Midbrain (tissue), 1 donor: Measurements from ENCODE around the gene XYLT2.

Source experiments
- DNase-seq: peaks from one replicate; lab custom pipeline; 2025; lab: John Stamatoyannopoulos, UW

Gene XYLT2

DNA sequence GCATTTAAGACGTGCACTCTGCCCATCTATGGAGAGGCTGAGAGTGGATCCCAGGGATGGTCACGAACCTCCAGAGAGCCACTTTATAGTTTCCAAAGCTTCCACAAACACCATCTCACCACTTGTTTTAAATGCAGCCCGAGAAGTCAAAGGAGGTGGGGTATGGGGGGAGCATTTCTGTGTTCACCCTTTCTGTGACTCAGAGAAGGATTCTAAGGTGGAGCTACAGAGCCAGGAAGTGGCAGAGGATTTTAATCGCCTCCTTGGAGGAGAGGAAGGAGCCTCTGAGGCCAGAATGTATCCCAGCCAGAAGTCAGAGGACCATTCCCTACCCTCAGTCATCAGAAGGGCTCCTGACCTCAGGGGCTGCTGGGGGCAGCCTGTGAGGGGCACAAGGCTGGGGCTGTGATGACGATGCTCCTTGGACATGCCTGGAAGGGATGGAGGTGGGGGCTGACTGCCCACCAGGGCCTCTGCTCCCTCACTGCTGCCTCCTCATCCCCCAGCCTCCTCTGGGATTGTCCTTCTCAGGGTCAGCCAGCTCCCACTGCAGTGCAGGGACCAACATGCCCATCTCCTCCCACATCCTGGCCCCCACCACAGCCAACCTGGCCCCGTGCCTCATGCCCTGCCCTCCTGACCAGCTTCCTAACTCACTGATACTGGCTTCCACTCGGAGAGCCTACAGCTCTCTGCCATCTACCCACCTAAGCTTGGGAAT, 2.8 kb downstream of the XYLT2 start:
- DNase-seq: no peak

GRCh38 chr17:50349243-50349600, 3.3 kb downstream of the XYLT2 start:
- DNase-seq: no peak

DNA sequence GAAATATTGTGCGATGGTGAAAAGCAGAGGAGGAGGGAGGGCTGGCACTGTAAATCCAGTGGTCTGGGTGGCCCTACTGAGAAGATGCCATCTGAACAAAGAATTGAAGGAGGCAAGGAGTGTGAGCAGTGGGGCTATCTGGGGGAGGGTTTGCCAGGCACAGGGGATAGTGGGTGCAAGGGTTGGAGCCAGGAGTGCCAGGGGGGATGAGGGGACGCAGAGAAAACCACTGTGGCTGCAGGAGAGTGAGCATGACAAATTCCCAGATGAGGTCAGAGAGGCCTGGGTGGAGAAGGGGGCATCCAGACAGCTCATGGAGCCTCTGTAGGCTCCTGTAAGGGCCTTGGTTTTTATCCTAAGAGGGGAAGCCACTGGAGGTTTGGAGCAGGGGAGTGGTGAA, 4.8 kb downstream of the XYLT2 start:
- no peak for DNase-seq

- DNase-seq: no peak
Measured at GRCh38 chr17:50352072-50352692, 6.3 kb downstream of the XYLT2 start.

- DNase-seq: no peak
Measured at GRCh38 chr17:50352693-50353599, 7.0 kb downstream of the XYLT2 start.

DNA sequence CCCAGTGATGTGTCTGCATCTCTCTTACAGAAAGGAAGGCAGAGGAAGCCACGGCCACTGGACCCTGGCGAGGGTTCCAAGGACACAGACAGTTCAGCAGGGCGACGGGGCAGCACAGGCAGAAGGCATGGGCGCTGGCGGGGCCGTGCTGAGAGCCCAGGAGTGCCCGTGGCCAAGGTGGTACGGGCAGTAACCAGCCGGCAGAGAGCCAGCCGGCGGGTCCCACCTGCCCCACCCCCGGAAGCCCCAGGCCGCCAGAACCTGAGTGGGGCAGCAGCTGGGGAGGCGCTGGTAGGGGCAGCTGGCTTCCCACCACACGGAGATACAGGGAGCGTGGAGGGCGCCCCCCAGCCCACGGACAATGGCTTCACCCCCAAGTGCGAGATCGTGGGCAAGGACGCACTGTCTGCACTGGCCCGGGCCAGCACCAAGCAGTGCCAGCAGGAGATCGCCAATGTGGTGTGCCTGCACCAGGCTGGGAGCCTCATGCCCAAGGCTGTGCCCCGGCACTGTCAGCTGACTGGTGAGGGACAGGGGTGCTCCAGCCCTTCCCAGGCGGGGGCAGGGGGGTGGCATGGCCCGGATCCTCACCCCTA, 7.8 kb downstream of the XYLT2 start:
- no peak for DNase-seq

GRCh38 chr17:50354198-50354597, 8.3 kb downstream of the XYLT2 start:
- DNase-seq: no peak

DNA sequence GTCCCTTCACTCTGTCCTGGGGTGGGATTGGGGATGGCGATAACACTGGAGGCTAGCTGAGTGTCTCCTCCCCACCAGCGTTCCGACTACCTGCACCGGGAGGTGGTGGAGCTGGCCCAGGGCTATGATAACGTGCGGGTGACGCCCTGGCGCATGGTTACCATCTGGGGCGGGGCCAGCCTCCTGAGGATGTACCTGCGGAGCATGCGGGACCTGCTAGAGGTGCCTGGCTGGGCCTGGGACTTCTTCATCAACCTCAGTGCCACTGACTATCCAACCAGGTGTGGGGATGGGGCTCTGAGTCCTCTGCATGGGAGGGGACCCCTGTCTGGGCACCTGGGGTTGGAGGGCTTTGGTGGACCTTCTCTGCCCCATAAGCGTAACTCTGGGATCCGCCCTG, 8.8 kb downstream of the XYLT2 start:
- no peak for DNase-seq

DNA sequence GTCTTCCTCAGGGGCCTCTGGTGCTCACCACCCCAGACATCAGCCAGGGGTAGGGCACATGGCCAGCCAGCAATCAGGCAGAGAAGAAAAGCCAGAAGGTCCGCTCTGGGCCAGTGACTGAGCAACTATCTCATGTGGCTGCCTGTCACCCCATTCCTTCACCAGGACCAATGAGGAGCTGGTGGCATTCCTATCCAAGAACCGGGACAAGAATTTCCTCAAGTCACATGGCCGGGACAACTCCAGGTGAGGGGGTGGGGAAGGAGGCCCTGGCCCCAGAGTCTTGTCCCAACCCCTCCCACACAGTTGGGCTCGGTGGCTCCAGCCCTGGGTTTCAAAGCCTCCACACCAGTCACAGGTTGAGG, 9.4 kb downstream of the XYLT2 start:
- no peak for DNase-seq

GRCh38 chr17:50355701-50356341, 9.9 kb downstream of the XYLT2 start:
- DNase-seq: no peak

GRCh38 chr17:50356418-50356817, 10.5 kb downstream of the XYLT2 start:
- DNase-seq: no peak

- no peak for DNase-seq
Measured at GRCh38 chr17:50356892-50357510, 11.1 kb downstream of the XYLT2 start.

- DNase-seq: no peak
Measured at GRCh38 chr17:50358177-50358576, 12.3 kb downstream of the XYLT2 start.

- DNase-seq: no peak
Measured at GRCh38 chr17:50359005-50359699, 13.2 kb downstream of the XYLT2 start.

- DNase-seq: no peak
Measured at GRCh38 chr17:50359998-50360461, 14.1 kb downstream of the XYLT2 start.

DNA sequence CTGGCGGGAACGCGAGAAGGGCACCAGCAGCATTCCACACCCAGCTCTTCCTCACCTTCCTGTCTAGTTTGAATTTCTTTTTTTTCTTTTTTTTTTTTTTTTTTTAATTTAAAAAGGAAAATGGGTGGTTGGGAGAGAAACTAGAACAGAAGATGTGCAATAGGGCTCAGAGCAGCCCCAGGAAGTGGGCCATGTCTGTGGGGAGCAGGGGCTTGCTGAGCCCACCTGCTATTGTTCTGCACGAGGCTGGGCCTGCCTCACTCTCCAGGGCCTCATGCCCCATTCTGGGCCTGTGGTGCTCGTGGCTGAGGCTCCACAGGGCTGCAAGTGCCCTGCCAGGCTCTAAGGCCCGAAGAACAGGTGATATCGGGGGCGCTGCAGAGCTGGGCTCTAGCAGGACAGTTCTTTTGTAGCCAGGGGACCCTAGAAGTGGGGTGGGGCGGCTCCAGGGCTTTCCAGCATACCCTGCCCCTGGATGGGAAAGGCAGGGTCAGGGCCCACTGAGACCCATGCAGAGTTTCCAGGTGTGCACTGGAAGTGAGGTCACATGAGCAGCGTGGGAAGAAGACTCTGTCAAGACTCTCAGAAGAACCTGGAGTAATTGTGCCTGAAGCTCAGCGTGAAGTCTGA, 14.7 kb downstream of the XYLT2 start:
- no peak for DNase-seq

DNA sequence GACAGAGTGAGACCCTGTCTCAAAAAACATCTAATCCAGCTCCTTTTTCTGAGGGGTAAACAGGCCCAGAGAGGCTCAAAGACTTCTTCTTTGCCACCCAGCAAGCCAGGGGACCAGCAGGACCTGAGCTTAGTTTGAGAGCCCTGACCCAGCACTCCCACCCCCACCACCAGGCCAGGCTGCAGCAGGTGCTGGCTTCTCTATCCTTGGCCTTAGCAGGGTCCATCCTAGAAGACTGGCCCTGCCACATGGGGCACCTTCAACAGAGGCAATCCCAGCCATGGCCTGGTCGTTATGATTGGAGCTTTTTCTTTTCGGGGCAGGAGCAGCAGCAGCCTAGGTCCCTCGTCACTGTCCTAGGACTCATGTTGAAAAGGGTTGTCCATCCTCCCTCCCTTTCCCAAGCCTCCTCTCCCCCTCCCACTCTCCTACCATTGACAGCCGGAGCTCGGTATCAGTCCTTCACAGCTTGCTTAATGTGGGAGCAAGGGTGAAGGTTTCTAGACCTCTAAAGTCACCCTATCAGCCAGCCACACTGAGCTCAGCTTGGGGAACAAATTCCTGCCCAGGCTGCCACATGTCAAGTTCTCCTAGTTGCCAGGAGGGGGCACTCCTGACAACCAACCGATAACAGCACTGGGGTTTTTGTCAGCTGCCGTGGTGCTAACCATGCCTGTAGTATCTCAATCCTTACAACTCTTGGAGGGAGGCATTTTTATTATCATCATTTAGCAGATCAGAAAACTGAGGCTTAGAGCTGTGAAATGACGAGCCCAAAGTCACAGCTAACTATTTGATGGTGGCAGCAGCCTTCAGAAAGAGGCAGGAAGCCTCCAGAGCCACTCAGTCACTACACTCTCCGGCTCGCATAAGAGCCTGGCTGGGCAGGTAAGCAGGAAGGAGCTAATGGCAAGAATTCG, 15.9 kb downstream of the XYLT2 start:
- peak; percentile 72 for DNase-seq

DNA sequence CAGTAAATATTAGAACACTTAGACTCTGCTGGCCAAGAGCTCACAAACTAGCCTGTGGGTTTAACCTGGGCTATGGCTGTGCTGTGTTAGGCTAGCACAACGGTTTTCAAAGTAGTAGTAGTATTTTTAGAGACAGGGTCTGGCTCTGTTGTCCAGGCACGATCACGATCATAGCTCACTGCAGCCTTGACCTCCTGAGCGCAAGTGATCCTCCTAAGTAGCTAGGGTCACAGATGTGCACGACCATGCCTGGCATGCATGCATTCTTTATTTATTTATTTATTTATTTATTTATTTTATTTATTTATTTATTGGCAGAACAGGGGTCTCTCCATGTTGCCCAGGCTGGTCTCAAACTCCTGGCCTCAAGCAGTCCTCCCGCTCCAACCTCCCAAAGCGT, 16.7 kb downstream of the XYLT2 start:
- no peak for DNase-seq
